ENCODE data around the gene NAPSA. TPM values are rescaled to one million over a fixed set of nuclear protein-coding genes. Genes with fewer than 3 reads are reported as not detected.

Gene NAPSA
- total RNA-seq, 4 donors from 2014 or later, result 0.46 to 3.4 (median 1.5) TPM

- Histone ChIP-seq H3K9me3 (no peaks in the 10 kb centered on the region), H3K36me3 (no peaks in the 10 kb centered on the region), H3K27me3 (no peaks in the 10 kb centered on the region), H3K4me3 (replicated peaks in 1 of 3) (peak overlapping the region in 1 of 3 donors; percentile 44), H3K4me1 (peaks cover 47 to 50% of the 10 kb centered on the region in 2 donors), H3K27ac (no peak overlapping the region)
- no peak for DNase-seq
- TF ChIP-seq POLR2A (IDR thresholded peaks at IDR 0.05), result peak in 1 of 2 donors; percentile 48
- TF ChIP-seq, protein P1, sequence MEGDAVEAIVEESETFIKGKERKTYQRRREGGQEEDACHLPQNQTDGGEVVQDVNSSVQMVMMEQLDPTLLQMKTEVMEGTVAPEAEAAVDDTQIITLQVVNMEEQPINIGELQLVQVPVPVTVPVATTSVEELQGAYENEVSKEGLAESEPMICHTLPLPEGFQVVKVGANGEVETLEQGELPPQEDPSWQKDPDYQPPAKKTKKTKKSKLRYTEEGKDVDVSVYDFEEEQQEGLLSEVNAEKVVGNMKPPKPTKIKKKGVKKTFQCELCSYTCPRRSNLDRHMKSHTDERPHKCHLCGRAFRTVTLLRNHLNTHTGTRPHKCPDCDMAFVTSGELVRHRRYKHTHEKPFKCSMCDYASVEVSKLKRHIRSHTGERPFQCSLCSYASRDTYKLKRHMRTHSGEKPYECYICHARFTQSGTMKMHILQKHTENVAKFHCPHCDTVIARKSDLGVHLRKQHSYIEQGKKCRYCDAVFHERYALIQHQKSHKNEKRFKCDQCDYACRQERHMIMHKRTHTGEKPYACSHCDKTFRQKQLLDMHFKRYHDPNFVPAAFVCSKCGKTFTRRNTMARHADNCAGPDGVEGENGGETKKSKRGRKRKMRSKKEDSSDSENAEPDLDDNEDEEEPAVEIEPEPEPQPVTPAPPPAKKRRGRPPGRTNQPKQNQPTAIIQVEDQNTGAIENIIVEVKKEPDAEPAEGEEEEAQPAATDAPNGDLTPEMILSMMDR (IDR thresholded peaks at IDR 0.05), result no peak
- intact Hi-C loops (cut with DNase I), result no loop called here
- no CpG with 5 or more reads among the region's 40 CpGs for WGBS, 2 donors
Observed at GRCh38 chr19:50328873-50329145, 36.6 kb downstream of the NAPSA start.

- peaks cover 47 to 50% of the 10 kb centered on the region in 2 donors for H3K4me1 ChIP-seq
- intact Hi-C loops (cut with DNase I), result no loop called here
- H3K27me3 ChIP-seq, result no peaks in the 10 kb centered on the region
- WGBS, 2 donors, result 0% methylated on average over 10 of the region's 104 CpGs; no CpG with 5 or more reads in 1 of the 2 donors
- peaks cover 0 to 5% of the 10 kb centered on the region in 2 donors for H3K36me3 ChIP-seq
- H3K9me3 ChIP-seq, result no peaks in the 10 kb centered on the region
- DNase-seq, result peak in 1 of 2 donors; percentile 37
- TF ChIP-seq POLR2A (IDR thresholded peaks at IDR 0.05), result no peak
- TF ChIP-seq, protein P1 (IDR thresholded peaks at IDR 0.05), result peak in 3 of 6 experiments; percentile 23 to 57 (median 39)
- H3K4me3 ChIP-seq (replicated peaks in 1 of 3), result peak overlapping the region in 2 of 3 donors; percentile 30 to 44
- H3K27ac ChIP-seq, result no peak overlapping the region
Observed at GRCh38 chr19:50328224-50328872, 37.1 kb downstream of the NAPSA start.

DNA sequence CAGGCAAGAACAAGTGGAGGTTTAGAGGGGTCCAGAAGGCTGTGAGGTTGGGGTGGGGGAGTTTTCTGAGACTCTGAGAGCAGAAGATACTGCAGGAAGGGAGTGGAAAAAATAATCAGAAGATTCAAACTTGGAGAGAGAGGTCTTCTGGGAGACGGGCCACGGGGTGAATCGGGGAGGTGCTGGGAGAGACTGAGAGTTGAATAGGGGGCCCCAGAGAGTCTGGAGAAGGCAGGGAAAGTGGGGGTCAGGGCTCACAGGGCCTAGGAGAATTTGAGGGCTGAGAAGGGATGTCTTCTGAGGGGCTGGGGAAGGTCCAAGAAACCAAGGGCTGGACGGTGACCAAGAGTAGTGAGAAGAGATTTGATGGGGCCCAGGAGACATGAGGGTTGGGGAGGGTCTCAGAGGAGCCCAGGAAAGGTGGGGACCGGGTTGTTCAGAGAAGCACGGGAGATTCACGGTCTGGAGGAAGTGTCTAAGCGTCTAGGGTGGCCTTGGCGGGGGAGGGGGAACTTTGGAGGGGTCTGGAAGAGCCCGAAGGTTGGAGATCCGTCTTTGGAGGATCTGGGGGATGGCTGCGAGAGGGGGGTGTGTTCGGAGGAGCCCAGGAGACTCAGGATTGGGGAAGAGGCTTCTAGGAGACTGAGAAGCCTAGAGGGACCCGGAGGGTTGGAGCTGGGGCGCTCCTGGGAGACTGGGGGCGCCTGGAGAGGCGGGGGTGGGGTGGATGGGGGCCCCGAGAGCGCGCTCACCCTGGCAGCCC, 37.8 kb downstream of the NAPSA start:
- no peak overlapping the region for H3K27ac ChIP-seq
- H3K4me3 ChIP-seq (replicated peaks in 1 of 3), result peak overlapping the region in 1 of 3 donors; percentile 28
- no peak for TF ChIP-seq POLR2A (IDR thresholded peaks at IDR 0.05)
- TF ChIP-seq, protein P1 (IDR thresholded peaks at IDR 0.05), result no peak
- intact Hi-C loops (cut with DNase I), result no loop called here
- H3K4me1 ChIP-seq, result peaks cover 47 to 49% of the 10 kb centered on the region in 2 donors
- no peaks in the 10 kb centered on the region for H3K9me3 ChIP-seq
- no peaks in the 10 kb centered on the region for H3K27me3 ChIP-seq
- H3K36me3 ChIP-seq, result peaks cover 0 to 8% of the 10 kb centered on the region in 2 donors
- WGBS, 2 donors, result 15 to 21% methylated on average over 15 of the region's 20 CpGs
- DNase-seq, result no peak

DNA sequence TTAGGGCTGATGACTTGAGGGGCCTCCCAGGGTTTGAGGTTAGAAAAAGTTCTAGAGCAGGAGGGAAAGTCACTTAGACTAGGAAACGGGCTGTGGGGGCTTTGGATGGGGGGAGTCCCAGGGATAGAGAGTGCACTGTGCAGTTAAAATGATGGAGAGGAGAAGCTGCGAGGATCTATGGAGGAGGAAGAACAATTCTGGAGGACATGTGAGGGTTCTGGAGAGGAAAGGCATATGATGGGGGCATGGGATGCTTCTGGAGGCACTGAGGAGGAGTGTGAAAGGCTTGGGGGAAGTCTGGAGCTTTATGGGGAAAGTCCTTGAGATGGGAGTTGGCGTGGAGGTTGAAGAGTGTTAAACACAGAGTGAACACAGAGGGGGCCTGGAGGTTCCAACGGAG, 38.4 kb downstream of the NAPSA start:
- 48 to 50% methylated on average over 3 to 4 of the region's 4 CpGs for WGBS, 2 donors
- Histone ChIP-seq H3K36me3 (peaks cover 0 to 8% of the 10 kb centered on the region in 2 donors), H3K4me3 (replicated peaks in 1 of 3) (no peak overlapping the region), H3K9me3 (no peaks in the 10 kb centered on the region), H3K4me1 (peaks cover 42 to 47% of the 10 kb centered on the region in 2 donors), H3K27ac (no peak overlapping the region), H3K27me3 (no peaks in the 10 kb centered on the region)
- DNase-seq, result no peak
- intact Hi-C loops (cut with DNase I), result no loop called here
- TF ChIP-seq, protein P1 (IDR thresholded peaks at IDR 0.05), result no peak
- TF ChIP-seq POLR2A (IDR thresholded peaks at IDR 0.05), result no peak

DNA sequence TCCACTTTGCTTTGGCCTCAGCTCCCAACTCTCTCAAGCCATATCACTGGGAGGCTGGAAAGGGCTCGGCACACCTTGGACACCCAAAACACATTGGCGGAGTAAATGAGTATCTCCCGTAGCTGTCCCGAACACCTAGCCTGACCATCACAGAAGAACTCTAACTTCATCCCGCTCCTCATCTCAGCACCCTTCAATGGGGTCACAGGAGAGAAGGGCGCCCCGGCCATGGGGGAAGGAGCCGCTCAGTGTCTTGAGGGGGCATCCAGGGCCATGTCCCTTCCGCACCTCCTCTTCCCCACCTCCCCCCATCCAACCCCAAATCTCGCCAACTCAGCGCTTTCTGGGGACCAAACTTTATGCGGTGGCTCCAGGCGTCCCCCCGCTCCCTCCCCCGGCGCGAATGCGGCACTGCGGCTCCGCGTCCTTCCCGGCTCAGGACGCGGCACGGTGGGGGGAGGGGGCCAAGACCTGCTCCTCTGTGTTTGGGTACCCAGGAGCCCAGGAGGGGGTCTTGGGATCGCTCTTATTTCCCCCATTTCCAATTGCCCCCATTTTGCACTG, 39.3 kb downstream of the NAPSA start:
- H3K4me3 ChIP-seq (replicated peaks in 1 of 3), result peak overlapping the region in 1 of 3 donors; percentile 17
- intact Hi-C loops (cut with DNase I), result no loop called here
- TF ChIP-seq, protein P1 (IDR thresholded peaks at IDR 0.05), result no peak
- no peak for TF ChIP-seq POLR2A (IDR thresholded peaks at IDR 0.05)
- peaks cover 38% of the 10 kb centered on the region in 2 donors for H3K4me1 ChIP-seq
- H3K27me3 ChIP-seq, result no peaks in the 10 kb centered on the region
- DNase-seq, result no peak
- no peak overlapping the region for H3K27ac ChIP-seq
- peaks cover 0 to 8% of the 10 kb centered on the region in 2 donors for H3K36me3 ChIP-seq
- 6% methylated on average over 22 to 23 of the region's 26 CpGs for WGBS, 2 donors
- no peaks in the 10 kb centered on the region for H3K9me3 ChIP-seq
